B cell (primary cell): ENCODE data around the gene LIPH. TPM values are rescaled to one million over a fixed set of nuclear protein-coding genes. Genes with fewer than 3 reads are reported as not detected.

Source experiments
- ATAC-seq: fragments of 200-7000 bp; cut with Tn5 transposase; one replicate; pipeline ENCODE4 v1.10.0; 2021; ENCODE audit warnings: low read depth, mild to moderate bottlenecking, moderate number of reproducible peaks, moderate library complexity
- CTCF ChIA-PET: fragments of 350-600 bp; sonication (Branson Sonifier 250); formaldehyde crosslinking; loops from one replicate; lab custom pipeline; 2021; ENCODE audit warnings: antibody characterized with exemption, inconsistent platforms; lab: Charles Lee
- POLR2A ChIA-PET: fragments of 350-600 bp; sonication (Branson Sonifier 250); formaldehyde crosslinking; loops from one replicate; lab custom pipeline; 2021; ENCODE audit warnings: antibody characterized with exemption; lab: Charles Lee
- DNase-seq: peaks from one replicate; pipeline ENCODE4 v3.0.0; 2013
- H2AFZ ChIP-seq: 2 replicates; pipeline ENCODE4 v1.6.1; 2012; ENCODE audit warnings: mild to moderate bottlenecking, low read depth, low read length; ENCODE audit not compliant: insufficient read depth, poor library complexity, severe bottlenecking
- H3K27ac ChIP-seq, 2 donors: 1 replicate in 1 of 2; 2 replicates in 1 of 2; pipeline ENCODE4 v1.5.1; 2012 to 2013; ENCODE audit warnings: low read length in 2 of 2, mild to moderate bottlenecking in 2 of 2, moderate library complexity in 1 of 2
- H3K27me3 ChIP-seq, 4 experiments: fragments of 200-600 bp in 1 of 4; sonication (generic) in 1 of 4; replicated peaks in 1 of 4; 1 replicate in 2 of 4; 2 replicates in 2 of 4; pipeline versions ENCODE4 v1.6.1 to v1.7.0; 2013 to 2016; ENCODE audit warnings: low read length in 3 of 4, mild to moderate bottlenecking in 2 of 4, mixed read lengths in 1 of 4, moderate library complexity in 1 of 4; ENCODE audit not compliant: insufficient read depth in 4 of 4, control insufficient read depth in 3 of 4; ENCODE audit errors: control extremely low read depth in 1 of 4
- H3K36me3 ChIP-seq, 2 experiments: replicated peaks in 1 of 2; 1 replicate in 1 of 2; 2 replicates in 1 of 2; pipeline versions ENCODE4 v1.6.1 to v1.7.1; 2013; ENCODE audit warnings: low read length in 1 of 2; ENCODE audit not compliant: insufficient read depth in 2 of 2, control insufficient read depth in 1 of 2; ENCODE audit errors: control extremely low read depth in 1 of 2, extremely low read depth in 1 of 2
- H3K4me1 ChIP-seq, 2 donors: fragments of 200-600 bp in 1 of 2; sonication (generic) in 1 of 2; 1 replicate in 1 of 2; 2 replicates in 1 of 2; pipeline versions ENCODE4 v1.5.1 to v1.6.1; 2013 to 2017; ENCODE audit warnings: low read length in 2 of 2; ENCODE audit not compliant: control insufficient read depth in 2 of 2, insufficient read depth in 2 of 2
- H3K4me2 ChIP-seq: replicated peaks from 2 replicates; pipeline ENCODE3; 2012; ENCODE audit warnings: mild to moderate bottlenecking, low read depth, low read length; ENCODE audit not compliant: poor library complexity, severe bottlenecking
- H3K4me3 ChIP-seq, 5 experiments: fragments of 200-600 bp in 1 of 5; sonication (generic) in 1 of 5; 1 replicate in 3 of 5; 2 replicates in 2 of 5; pipeline versions ENCODE4 v1.5.1 to v1.7.0; 2011 to 2016; ENCODE audit warnings: low read length in 4 of 5, mild to moderate bottlenecking in 4 of 5, low read depth in 2 of 5, control low read depth in 1 of 5, moderate library complexity in 1 of 5; ENCODE audit not compliant: insufficient read depth in 1 of 5; ENCODE audit errors: control extremely low read depth in 1 of 5, extremely low read depth in 1 of 5
- H3K79me2 ChIP-seq: fragments of 200-600 bp; sonication (generic); one replicate; pipeline ENCODE4 v1.6.0; 2016; ENCODE audit warnings: low read length; ENCODE audit not compliant: control insufficient read depth, insufficient read depth
- H3K9ac ChIP-seq: fragments of 200-600 bp; sonication (generic); 2 replicates; pipeline ENCODE4 v1.6.1; 2017; ENCODE audit warnings: mild to moderate bottlenecking, low read length, moderate library complexity
- H3K9me3 ChIP-seq, 3 donors: one replicate each; pipeline versions ENCODE4 v1.6.1 to v1.7.1; 2013; ENCODE audit warnings: low read length in 2 of 3; ENCODE audit not compliant: control insufficient read depth in 2 of 3, insufficient read depth in 1 of 3; ENCODE audit errors: control extremely low read depth in 1 of 3
- H4K20me1 ChIP-seq: 2 replicates; pipeline ENCODE4 v1.6.0; 2012; ENCODE audit warnings: mild to moderate bottlenecking, low read length; ENCODE audit not compliant: insufficient read depth, control insufficient read depth, poor library complexity, severe bottlenecking
- H3K27ac Mint-ChIP-seq: one replicate; pipeline ENCODE4 v1.8.0; 2021; ENCODE audit warnings: mixed read lengths
- H3K27me3 Mint-ChIP-seq: one replicate; pipeline ENCODE4 v1.8.0; 2021; ENCODE audit warnings: mixed read lengths
- H3K4me1 Mint-ChIP-seq: one replicate; pipeline ENCODE4 v1.8.0; 2021; ENCODE audit warnings: mixed read lengths
- H3K4me3 Mint-ChIP-seq: one replicate; pipeline ENCODE4 v1.8.0; 2021; ENCODE audit warnings: mixed read lengths
- H3K9me3 Mint-ChIP-seq: one replicate; pipeline ENCODE4 v1.8.0; 2022; ENCODE audit warnings: mixed read lengths; ENCODE audit not compliant: insufficient read depth
- CTCF ChIP-seq: fragments of 200-600 bp; IDR thresholded peaks from one replicate; pipeline ENCODE4 v1.8.0; 2022; ENCODE audit warnings: antibody characterized with exemption, mild to moderate bottlenecking
- EZH2 ChIP-seq: IDR thresholded peaks from 2 replicates; pipeline ENCODE4 v1.6.1; 2012; ENCODE audit warnings: borderline replicate concordance, low read depth, mild to moderate bottlenecking, moderate library complexity, low read length; ENCODE audit not compliant: insufficient read depth, poor library complexity, severe bottlenecking
- WGBS: methylation state at CpG from one replicate; pipeline ENCODE4 v1.1.5; 2013; ENCODE audit warnings: missing lambda C conversion rate; ENCODE audit not compliant: insufficient coverage; 5-methylcytosine and 5-hydroxymethylcytosine counted together
- intact Hi-C: fragments of 100-400 bp; cut with micrococcal nuclease; formaldehyde crosslinking; loops from one replicate; pipeline ENCODE4 v1.10.0; 2022
- polyA plus RNA-seq: library from polyadenylated mRNA; depleted of rRNA; stranded (reverse); fragments of >200 nt; gene quantifications from 2 replicates; pipeline ENCODE4 v1.2.3, GENCODE V29; 2012
- total RNA-seq, 2 donors: library from RNA; stranded (reverse); fragments of 120-200 nt in 1 of 2; gene quantifications; 1 replicate in 1 of 2; 2 replicates in 1 of 2; pipeline versions ENCODE4 v1.2.3 to v1.2.4, GENCODE V29; 2013 to 2022

Gene LIPH
- total and polyA plus RNA-seq, 2 donors (not counting 1 experiment from before 2014, with no cell fraction given) = not detected

DNA sequence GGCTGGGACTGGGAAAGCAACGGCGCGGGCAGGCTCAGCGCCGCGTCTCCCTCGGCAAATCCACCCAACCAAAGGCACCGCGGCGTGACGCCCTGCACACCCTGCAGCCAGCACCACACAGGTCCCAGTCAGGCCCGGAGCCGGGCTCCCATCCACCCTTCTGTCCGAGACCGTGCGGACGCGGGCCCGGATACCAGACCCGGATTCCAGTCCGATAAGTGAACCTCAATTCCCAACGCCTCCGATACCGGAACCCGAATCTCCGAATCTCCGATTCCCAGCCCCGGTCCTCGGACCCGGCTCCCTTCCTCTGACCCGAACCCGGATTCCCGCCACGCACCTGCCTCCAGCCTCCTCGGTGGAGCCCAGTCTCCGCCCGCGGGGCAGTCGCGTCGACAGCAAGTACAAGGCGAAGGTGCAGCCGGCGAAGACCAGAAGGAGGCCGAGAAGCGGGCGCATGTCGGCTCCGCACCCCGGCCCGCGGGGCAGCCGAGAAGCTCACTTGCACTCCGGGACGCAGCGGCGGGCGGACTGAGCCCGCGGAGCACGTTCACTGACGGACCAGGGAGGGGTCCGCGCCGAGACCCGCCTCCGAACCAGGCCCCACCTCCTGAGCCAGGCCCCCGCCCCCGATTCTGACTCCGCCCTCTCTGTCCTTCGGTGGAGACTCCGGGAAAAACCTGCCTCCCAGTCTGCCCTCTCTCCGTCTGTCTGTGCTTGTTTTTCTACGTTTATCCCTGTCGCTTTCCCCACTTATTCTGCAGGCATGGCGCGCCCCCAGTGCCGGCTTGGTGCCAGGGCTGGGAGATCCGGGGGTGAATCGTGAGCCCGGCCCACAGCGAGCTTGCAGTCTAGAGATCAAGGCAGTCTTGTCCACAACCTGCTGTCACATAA is 53.6 kb downstream of the LIPH start, which contains the start of gene TMEM41A:
Gene TMEM41A, minus strand, starts transcription at position 533 of the 894 bp plus-strand sequence. Its CDS starts 74 bp downstream, at position 459.
- peak within 1 kb of the TSS; percentile 86 for H3K27ac Mint-ChIP-seq
- H3K36me3 ChIP-seq = peaks cover 2 to 26% of the 10 kb centered on the region in 2 experiments
- ATAC-seq (peak; percentile 98), DNase-seq (peak; percentile 89)
- TF ChIP-seq EZH2 = no peak
- TF ChIP-seq CTCF = no peak
- peak within 1 kb of the TSS; percentile 100 for H2AFZ ChIP-seq
- H3K27ac ChIP-seq = peak within 1 kb of the TSS; percentile 54 to 73
- no peaks in the 10 kb centered on the region for H3K9me3 Mint-ChIP-seq
- peak within 1 kb of the TSS; percentile 96 for H3K4me3 Mint-ChIP-seq
- peak within 1 kb of the TSS; percentile 41 to 98 (median 93) for H3K4me3 ChIP-seq
- WGBS = 2% methylated on average over 82 of the region's 82 CpGs
- H4K20me1 ChIP-seq = peaks cover 7% of the 10 kb centered on the region
- H3K9ac ChIP-seq = peak within 1 kb of the TSS; percentile 90
- peaks cover 9 to 19% of the 10 kb centered on the region in 2 donors for H3K4me1 ChIP-seq
- peak within 1 kb of the TSS; percentile 89 for H3K4me2 ChIP-seq
- POLR2A ChIA-PET = interaction anchor here (1.5 kb wide), 1 partner anchor 87 kb away, joined by 5 read pairs; the partner anchor contains the start of gene SENP2
- H3K79me2 ChIP-seq = peaks cover 16% of the 10 kb centered on the region
- H3K27me3 Mint-ChIP-seq = peaks cover 7% of the 10 kb centered on the region
- H3K27me3 ChIP-seq = no peaks in the 10 kb centered on the region
- H3K9me3 ChIP-seq = peaks cover 0 to 3% (median 0%) of the 10 kb centered on the region in 3 donors
- CTCF ChIA-PET = no interaction called here
- H3K4me1 Mint-ChIP-seq = peaks cover 18% of the 10 kb centered on the region
- intact Hi-C loops = loop anchor here (1.0 kb wide), 1 partner anchor 88 kb away; the partner anchor contains the start of gene SENP2

GRCh38 chr3:185490241-185490640 is 62.1 kb downstream of the LIPH start:
- 100% methylated on average over 2 of the region's 4 CpGs for WGBS
- H3K4me3 Mint-ChIP-seq = no peak overlapping the region
- no peaks in the 10 kb centered on the region for H3K27me3 Mint-ChIP-seq
- no peaks in the 10 kb centered on the region for H3K9me3 Mint-ChIP-seq
- Histone ChIP-seq H4K20me1 (no peaks in the 10 kb centered on the region), H3K4me1 (no peaks in the 10 kb centered on the region), H3K79me2 (peaks cover 5% of the 10 kb centered on the region), H3K27ac (no peak overlapping the region), H3K9ac (no peak overlapping the region), H3K4me3 (no peak overlapping the region), H3K27me3 (no peaks in the 10 kb centered on the region), H3K4me2 (no peak overlapping the region), H3K9me3 (no peaks in the 10 kb centered on the region), H2AFZ (no peak overlapping the region), H3K36me3 (peaks cover 4 to 34% of the 10 kb centered on the region in 2 experiments)
- ChIA-PET POLR2A (no interaction called here), CTCF (no interaction called here)
- DNase-seq = no peak
- no peak overlapping the region for H3K27ac Mint-ChIP-seq
- intact Hi-C loops = no loop called here
- no peaks in the 10 kb centered on the region for H3K4me1 Mint-ChIP-seq
- no peak for ATAC-seq
- TF ChIP-seq EZH2 (no peak), CTCF (no peak)
